ENCODE results near the gene KLLN. TPM values are rescaled to one million over a fixed set of nuclear protein-coding genes. Genes with fewer than 3 reads are reported as not detected.
"Not testable (repeated sequence)": the region's sequence is repeated elsewhere in the genome, so short reads cannot be mapped to it uniquely, and the experiment has no call there.

Gene KLLN
- total RNA-seq, 3 donors from 2014 or later (not counting 1 experiment from before 2014, with no cell fraction given), result 0.68 to 0.73 (median 0.70) TPM

GRCh38 chr10:87864496-87865059 is 1.2 kb upstream of the KLLN start:
- Mint-ChIP-seq H3K9me3 (no peaks in the 10 kb centered on the region), H3K4me3 (peak overlapping the region; percentile 95), H3K27ac (peak overlapping the region; percentile 95 to 97), H3K36me3 (no peaks in the 10 kb centered on the region), H3K4me1 (peaks cover 75 to 76% of the 10 kb centered on the region in 2 donors), H3K27me3 (ENCODE audit: low read depth in 2 of 2) (no peaks in the 10 kb centered on the region)
- H3K27ac ChIP-seq (ENCODE audit: low read length), result peak overlapping the region; percentile 74
- ATAC-seq, result no peak
- WGBS (ENCODE audit: insufficient coverage), result 0% methylated on average over 16 of the region's 16 CpGs
- H3K36me3 ChIP-seq (ENCODE audit: control insufficient read depth, insufficient read depth, low read length), result no peaks in the 10 kb centered on the region
- intact Hi-C loops (cut with micrococcal nuclease), result loop anchor here (5.0 kb wide), 4 partner anchors 63 to 767 kb away; partner anchors contain the start of gene SHLD2
- no peak for DNase-seq
- H3K27me3 ChIP-seq (ENCODE audit: control insufficient read depth, insufficient read depth, low read length), result no peaks in the 10 kb centered on the region
- H3K4me1 ChIP-seq (ENCODE audit: control insufficient read depth, insufficient read depth, low read length), result peaks cover 16% of the 10 kb centered on the region
- no peaks in the 10 kb centered on the region for H3K9me3 ChIP-seq (ENCODE audit: control insufficient read depth, insufficient read depth, low read length)
- no peak for TF ChIP-seq CTCF (IDR thresholded peaks at IDR 0.05)
- H3K4me3 ChIP-seq (ENCODE audit: low read length), result peak overlapping the region; percentile 96

GRCh38 chr10:87863951-87864495 is 690 bp upstream of the KLLN start:
- H3K4me1 ChIP-seq (ENCODE audit: control insufficient read depth, insufficient read depth, low read length), result peaks cover 12% of the 10 kb centered on the region

GRCh38 chr10:87862679-87863052 is 667 bp downstream of the KLLN start:
- Mint-ChIP-seq H3K27ac (peak overlapping the region; percentile 95 to 97), H3K4me1 (peaks cover 62 to 63% of the 10 kb centered on the region in 2 donors), H3K27me3 (ENCODE audit: low read depth in 2 of 2) (no peaks in the 10 kb centered on the region), H3K9me3 (no peaks in the 10 kb centered on the region), H3K4me3 (peak overlapping the region; percentile 100), H3K36me3 (no peaks in the 10 kb centered on the region)
- Histone ChIP-seq H3K9me3 (ENCODE audit: control insufficient read depth, insufficient read depth, low read length) (no peaks in the 10 kb centered on the region), H3K4me3 (ENCODE audit: low read length) (peak overlapping the region; percentile 96), H3K36me3 (ENCODE audit: control insufficient read depth, insufficient read depth, low read length) (no peaks in the 10 kb centered on the region), H3K27me3 (ENCODE audit: control insufficient read depth, insufficient read depth, low read length) (no peaks in the 10 kb centered on the region), H3K4me1 (ENCODE audit: control insufficient read depth, insufficient read depth, low read length) (peaks cover 11% of the 10 kb centered on the region), H3K27ac (ENCODE audit: low read length) (peak overlapping the region; percentile 74)
- WGBS (ENCODE audit: insufficient coverage), result 0% methylated on average over 21 of the region's 21 CpGs
- DNase-seq (peak in 1 of 2 donors; percentile 87), ATAC-seq (peak; percentile 32 to 58 (median 32))
- intact Hi-C loops (cut with micrococcal nuclease), result loop anchor here (1.0 to 5.0 kb wide), 5 partner anchors 44 to 765 kb away; partner anchors contain the start of genes ATAD1 and SHLD2
- no peak for TF ChIP-seq CTCF (IDR thresholded peaks at IDR 0.05)

More at GRCh38 chr10:87863951-87864495, 690 bp upstream of the KLLN start:
- H3K36me3 ChIP-seq (ENCODE audit: control insufficient read depth, insufficient read depth, low read length); H3K9me3 Mint-ChIP-seq; H3K9me3 ChIP-seq (ENCODE audit: control insufficient read depth, insufficient read depth, low read length); H3K27me3 ChIP-seq (ENCODE audit: control insufficient read depth, insufficient read depth, low read length); ATAC-seq; H3K27me3 Mint-ChIP-seq (ENCODE audit: low read depth in 2 of 2); H3K36me3 Mint-ChIP-seq: not testable (repeated sequence)
- Mint-ChIP-seq H3K4me1 (peaks cover 71 to 75% of the 10 kb centered on the region in 2 donors), H3K27ac (peak overlapping the region; percentile 95 to 97), H3K4me3 (peak overlapping the region; percentile 100)
- DNase-seq, result peak; percentile 46 to 55
- Histone ChIP-seq H3K27ac (ENCODE audit: low read length) (peak overlapping the region; percentile 74), H3K4me3 (ENCODE audit: low read length) (peak overlapping the region; percentile 96)
- intact Hi-C loops (cut with micrococcal nuclease), result loop anchor here (1.0 to 5.0 kb wide), 5 partner anchors 46 to 767 kb away; partner anchors contain the start of genes ATAD1 and SHLD2
- WGBS (ENCODE audit: insufficient coverage), result 0% methylated on average over 47 of the region's 47 CpGs

GRCh38 chr10:87861953-87862678 is 1.2 kb downstream of the KLLN start:
- H3K27me3 ChIP-seq (ENCODE audit: control insufficient read depth, insufficient read depth, low read length), result no peaks in the 10 kb centered on the region
- peaks cover 57 to 58% of the 10 kb centered on the region in 2 donors for H3K4me1 Mint-ChIP-seq

More at GRCh38 chr10:87861953-87862678, 1.2 kb downstream of the KLLN start:
- peak overlapping the region; percentile 96 for H3K4me3 ChIP-seq (ENCODE audit: low read length)
- Mint-ChIP-seq H3K27ac (peak overlapping the region; percentile 95 to 97), H3K4me3 (peak overlapping the region; percentile 100), H3K27me3 (ENCODE audit: low read depth in 2 of 2) (no peaks in the 10 kb centered on the region), H3K36me3 (no peaks in the 10 kb centered on the region), H3K9me3 (no peaks in the 10 kb centered on the region)
- H3K36me3 ChIP-seq (ENCODE audit: control insufficient read depth, insufficient read depth, low read length), result no peaks in the 10 kb centered on the region
- peak overlapping the region; percentile 74 for H3K27ac ChIP-seq (ENCODE audit: low read length)
- ATAC-seq (peak; percentile 71 to 82 (median 76)), DNase-seq (peak; percentile 89 to 98)
- H3K9me3 ChIP-seq (ENCODE audit: control insufficient read depth, insufficient read depth, low read length), result no peaks in the 10 kb centered on the region
- no peak for TF ChIP-seq CTCF (IDR thresholded peaks at IDR 0.05)
- intact Hi-C loops (cut with micrococcal nuclease), result loop anchor here (5.0 kb wide), 4 partner anchors 65 to 765 kb away; partner anchors contain the start of gene SHLD2
- under 1% methylated on average over 57 of the region's 57 CpGs for WGBS (ENCODE audit: insufficient coverage)
- H3K4me1 ChIP-seq (ENCODE audit: control insufficient read depth, insufficient read depth, low read length), result peaks cover 11% of the 10 kb centered on the region

Measured in natural killer cell (primary cell).